ENCODE measurements around the gene HEMK1.

HEMK1 gene

GRCh38 chr3:50571486-50571885, 2.2 kb downstream of the HEMK1 start:
- Histone ChIP-seq H3K4me2 (ENCODE audit: low read length) (no peak overlapping the region), H3K9ac (no peak overlapping the region), H3K27me3 (ENCODE audit: control insufficient read depth, insufficient read depth, low read length) (no peaks in the 10 kb centered on the region), H3K4me1 (peaks cover 15% of the 10 kb centered on the region), H3K9me3 (ENCODE audit: control insufficient read depth, low read length) (no peaks in the 10 kb centered on the region), H3K79me2 (no peaks in the 10 kb centered on the region), H3K4me3 (ENCODE audit: low read depth, low read length) (no peak overlapping the region), H3K36me3 (ENCODE audit: control insufficient read depth, insufficient read depth, low read length) (no peaks in the 10 kb centered on the region), H2AFZ (no peak overlapping the region), H3K27ac (no peak overlapping the region)
- TF ChIP-seq CTCF (IDR thresholded peaks at IDR 0.05) = no peak

GRCh38 chr3:50572158-50572557, 2.8 kb downstream of the HEMK1 start:
- Histone ChIP-seq H2AFZ (no peak overlapping the region), H3K9me3 (ENCODE audit: control insufficient read depth, low read length) (no peaks in the 10 kb centered on the region), H3K4me2 (ENCODE audit: low read length) (no peak overlapping the region), H3K27me3 (ENCODE audit: control insufficient read depth, insufficient read depth, low read length) (no peaks in the 10 kb centered on the region), H3K4me1 (peaks cover 9% of the 10 kb centered on the region), H3K36me3 (ENCODE audit: control insufficient read depth, insufficient read depth, low read length) (no peaks in the 10 kb centered on the region), H3K9ac (no peak overlapping the region), H3K4me3 (ENCODE audit: low read depth, low read length) (no peak overlapping the region), H3K79me2 (no peaks in the 10 kb centered on the region), H3K27ac (no peak overlapping the region)
- peak; percentile 92 for TF ChIP-seq CTCF (IDR thresholded peaks at IDR 0.05)

GRCh38 chr3:50572801-50573371, 3.6 kb downstream of the HEMK1 start:
- H3K79me2 ChIP-seq = no peaks in the 10 kb centered on the region
- H2AFZ ChIP-seq = no peak overlapping the region
- H3K27me3 ChIP-seq (ENCODE audit: control insufficient read depth, insufficient read depth, low read length) = no peaks in the 10 kb centered on the region
- no peak overlapping the region for H3K9ac ChIP-seq
- H3K27ac ChIP-seq = no peak overlapping the region
- TF ChIP-seq CTCF (IDR thresholded peaks at IDR 0.05) = no peak
- H3K9me3 ChIP-seq (ENCODE audit: control insufficient read depth, low read length) = no peaks in the 10 kb centered on the region
- H3K36me3 ChIP-seq (ENCODE audit: control insufficient read depth, insufficient read depth, low read length) = no peaks in the 10 kb centered on the region
- H3K4me1 ChIP-seq = peaks cover 5% of the 10 kb centered on the region
- no peak overlapping the region for H3K4me3 ChIP-seq (ENCODE audit: low read depth, low read length)
- H3K4me2 ChIP-seq (ENCODE audit: low read length) = no peak overlapping the region

GRCh38 chr3:50573566-50574443, 4.5 kb downstream of the HEMK1 start:
- peaks cover 2% of the 10 kb centered on the region for H3K4me1 ChIP-seq
- no peaks in the 10 kb centered on the region for H3K27me3 ChIP-seq (ENCODE audit: control insufficient read depth, insufficient read depth, low read length)
- H3K27ac ChIP-seq = no peak overlapping the region
- H3K9ac ChIP-seq = no peak overlapping the region
- no peaks in the 10 kb centered on the region for H3K9me3 ChIP-seq (ENCODE audit: control insufficient read depth, low read length)
- no peak for TF ChIP-seq CTCF (IDR thresholded peaks at IDR 0.05)
- H2AFZ ChIP-seq = no peak overlapping the region
- H3K79me2 ChIP-seq = no peaks in the 10 kb centered on the region
- H3K4me2 ChIP-seq (ENCODE audit: low read length) = no peak overlapping the region
- no peaks in the 10 kb centered on the region for H3K36me3 ChIP-seq (ENCODE audit: control insufficient read depth, insufficient read depth, low read length)
- H3K4me3 ChIP-seq (ENCODE audit: low read depth, low read length) = no peak overlapping the region
